Measurements from ENCODE around the gene CLEC4A. TPM values are rescaled to one million over a fixed set of nuclear protein-coding genes. Genes with fewer than 3 reads are reported as not detected.
"Not testable (repeated sequence)": the region's sequence is repeated elsewhere in the genome, so short reads cannot be mapped to it uniquely, and the experiment has no call there.

Gene CLEC4A
- total and polyA plus RNA-seq, 10 of the 15 experiments (the other 5 are each of a cell fraction or from before 2014, with no cell fraction given), result 0.62 to 2.1 (median 1.1) TPM

DNA sequence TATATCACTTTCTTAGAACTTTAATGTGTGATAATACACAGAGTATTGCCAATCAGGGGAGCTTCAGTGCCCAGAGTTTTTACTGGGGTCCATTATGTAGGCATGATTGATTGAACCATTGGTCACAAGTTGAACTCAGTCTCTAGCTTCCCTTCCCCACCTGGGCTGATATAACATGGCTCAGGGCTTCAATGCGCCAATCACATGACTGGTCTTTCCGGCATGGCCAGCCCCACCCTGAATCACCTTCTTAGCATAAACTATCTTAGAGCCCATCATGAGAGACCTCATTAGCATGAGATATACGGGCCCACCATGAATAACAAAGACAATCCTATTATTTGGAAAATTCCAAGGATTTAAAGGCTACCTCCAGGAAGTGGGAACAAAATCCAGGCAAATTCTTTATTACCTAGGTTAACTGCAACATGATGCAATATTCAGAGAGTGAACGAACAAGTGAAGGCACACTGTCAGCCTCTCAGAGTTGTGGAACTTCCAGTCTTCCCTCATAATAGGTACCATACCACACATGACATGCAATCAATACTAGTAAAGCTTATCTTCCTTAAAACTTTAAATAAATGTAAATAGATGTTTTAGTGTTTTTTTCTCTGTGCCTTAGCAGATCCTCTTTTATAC is 3.2 kb upstream of the CLEC4A start (continued):
- TF ChIP-seq SMAD5 (IDR thresholded peaks at IDR 0.05; ENCODE audit: low read depth), result no peak
- TF ChIP-seq, protein P1, sequence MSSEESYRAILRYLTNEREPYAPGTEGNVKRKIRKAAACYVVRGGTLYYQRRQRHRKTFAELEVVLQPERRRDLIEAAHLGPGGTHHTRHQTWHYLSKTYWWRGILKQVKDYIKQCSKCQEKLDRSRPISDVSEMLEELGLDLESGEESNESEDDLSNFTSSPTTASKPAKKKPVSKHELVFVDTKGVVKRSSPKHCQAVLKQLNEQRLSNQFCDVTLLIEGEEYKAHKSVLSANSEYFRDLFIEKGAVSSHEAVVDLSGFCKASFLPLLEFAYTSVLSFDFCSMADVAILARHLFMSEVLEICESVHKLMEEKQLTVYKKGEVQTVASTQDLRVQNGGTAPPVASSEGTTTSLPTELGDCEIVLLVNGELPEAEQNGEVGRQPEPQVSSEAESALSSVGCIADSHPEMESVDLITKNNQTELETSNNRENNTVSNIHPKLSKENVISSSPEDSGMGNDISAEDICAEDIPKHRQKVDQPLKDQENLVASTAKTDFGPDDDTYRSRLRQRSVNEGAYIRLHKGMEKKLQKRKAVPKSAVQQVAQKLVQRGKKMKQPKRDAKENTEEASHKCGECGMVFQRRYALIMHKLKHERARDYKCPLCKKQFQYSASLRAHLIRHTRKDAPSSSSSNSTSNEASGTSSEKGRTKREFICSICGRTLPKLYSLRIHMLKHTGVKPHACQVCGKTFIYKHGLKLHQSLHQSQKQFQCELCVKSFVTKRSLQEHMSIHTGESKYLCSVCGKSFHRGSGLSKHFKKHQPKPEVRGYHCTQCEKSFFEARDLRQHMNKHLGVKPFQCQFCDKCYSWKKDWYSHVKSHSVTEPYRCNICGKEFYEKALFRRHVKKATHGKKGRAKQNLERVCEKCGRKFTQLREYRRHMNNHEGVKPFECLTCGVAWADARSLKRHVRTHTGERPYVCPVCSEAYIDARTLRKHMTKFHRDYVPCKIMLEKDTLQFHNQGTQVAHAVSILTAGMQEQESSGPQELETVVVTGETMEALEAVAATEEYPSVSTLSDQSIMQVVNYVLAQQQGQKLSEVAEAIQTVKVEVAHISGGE (CRISPR knock-in tag; IDR thresholded peaks at IDR 0.05), result no peak
- TF ChIP-seq RFX5 (IDR thresholded peaks at IDR 0.05; ENCODE audit: low read depth, low read length), result no peak

DNA sequence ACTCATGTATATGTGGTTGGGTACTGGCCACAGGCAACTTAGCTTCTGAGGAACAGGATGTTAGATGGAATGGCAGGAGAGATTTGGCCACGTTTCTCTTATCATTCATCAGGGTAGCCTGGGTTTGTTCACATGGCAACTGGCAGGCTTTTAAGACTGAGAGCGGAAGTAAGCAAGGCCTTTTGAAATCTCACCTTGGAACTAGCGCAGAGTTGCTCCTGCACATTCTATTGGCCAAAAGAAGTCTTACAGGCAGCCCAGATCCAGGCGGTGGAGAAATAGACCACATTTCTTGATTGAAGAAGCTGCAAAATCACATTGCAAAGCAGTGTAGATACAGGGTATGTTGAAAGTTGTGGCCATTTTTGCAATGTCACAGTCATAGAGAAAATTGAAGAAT is 3.7 kb downstream of the CLEC4A start:
- POLR2A ChIA-PET, result no interaction called here
- in situ Hi-C loops (cut with MboI) (no loop called here), intact Hi-C loops (cut with micrococcal nuclease; ENCODE audit: unreplicated experiment) (no loop called here)
- no peaks in the 10 kb centered on the region for H3K9me3 ChIP-seq (replicated peaks; ENCODE audit: control insufficient read depth, insufficient read depth, low read length)
- no peak overlapping the region for H2AFZ ChIP-seq (ENCODE audit: control insufficient read depth, low read depth, low read length)
- H3K4me3 ChIP-seq, result no peak overlapping the region
- BruUV-seq (replicated peaks), result no TSS peak
- no peaks in the 10 kb centered on the region for H3K79me2 ChIP-seq (ENCODE audit: control insufficient read depth, insufficient read depth, low read length)
- H3K4me2 ChIP-seq (ENCODE audit: control insufficient read depth, insufficient read depth), result no peak overlapping the region
- SMC1A ChIA-PET (ENCODE audit: uncharacterized antibody, unreplicated experiment), result no interaction called here
- no peaks in the 10 kb centered on the region for H4K20me1 ChIP-seq (ENCODE audit: control insufficient read depth, insufficient read depth)
- H3K27me3 ChIP-seq (replicated peaks in 1 of 2; ENCODE audit: control insufficient read depth in 2 of 2, insufficient read depth in 2 of 2, low read length in 1 of 2), result no peaks in the 10 kb centered on the region
- H3K27ac ChIP-seq (ENCODE audit: control insufficient read depth, insufficient read depth), result no peak overlapping the region
- RAD21 ChIA-PET (ENCODE audit: unreplicated experiment), result no interaction called here
- H3K9ac ChIP-seq (ENCODE audit: control insufficient read depth, insufficient read depth, low read length), result no peak overlapping the region
- ATAC-seq (no peak), DNase-seq (ENCODE audit: low read depth, low spot score) (no peak), FAIRE-seq (no peak)
- TF ChIP-seq SREBF2 (IDR thresholded peaks at IDR 0.05; ENCODE audit: low read length) (no peak), ASH2L (IDR thresholded peaks at IDR 0.05; ENCODE audit: borderline replicate concordance, low read depth) (no peak)
- CTCF ChIA-PET, result interaction anchor here (1.0 to 1.1 kb wide), 2 partner anchors 9 to 13 kb away, joined by 3 read pairs; no protein-coding TSS in a partner anchor
- 73% methylated on average over 4 of the region's 4 CpGs for WGBS (ENCODE audit: insufficient coverage, insufficient replicate concordance, low lambda C conversion rate, missing lambda C conversion rate)
- no peaks in the 10 kb centered on the region for H3K36me3 ChIP-seq (ENCODE audit: control insufficient read depth in 2 of 2, insufficient read depth in 2 of 2, low read length in 1 of 2)
- H3K4me1 ChIP-seq (ENCODE audit: control insufficient read depth, insufficient read depth, low read length), result peaks cover 6% of the 10 kb centered on the region; the same call in 1 of the 2 replicates

DNA sequence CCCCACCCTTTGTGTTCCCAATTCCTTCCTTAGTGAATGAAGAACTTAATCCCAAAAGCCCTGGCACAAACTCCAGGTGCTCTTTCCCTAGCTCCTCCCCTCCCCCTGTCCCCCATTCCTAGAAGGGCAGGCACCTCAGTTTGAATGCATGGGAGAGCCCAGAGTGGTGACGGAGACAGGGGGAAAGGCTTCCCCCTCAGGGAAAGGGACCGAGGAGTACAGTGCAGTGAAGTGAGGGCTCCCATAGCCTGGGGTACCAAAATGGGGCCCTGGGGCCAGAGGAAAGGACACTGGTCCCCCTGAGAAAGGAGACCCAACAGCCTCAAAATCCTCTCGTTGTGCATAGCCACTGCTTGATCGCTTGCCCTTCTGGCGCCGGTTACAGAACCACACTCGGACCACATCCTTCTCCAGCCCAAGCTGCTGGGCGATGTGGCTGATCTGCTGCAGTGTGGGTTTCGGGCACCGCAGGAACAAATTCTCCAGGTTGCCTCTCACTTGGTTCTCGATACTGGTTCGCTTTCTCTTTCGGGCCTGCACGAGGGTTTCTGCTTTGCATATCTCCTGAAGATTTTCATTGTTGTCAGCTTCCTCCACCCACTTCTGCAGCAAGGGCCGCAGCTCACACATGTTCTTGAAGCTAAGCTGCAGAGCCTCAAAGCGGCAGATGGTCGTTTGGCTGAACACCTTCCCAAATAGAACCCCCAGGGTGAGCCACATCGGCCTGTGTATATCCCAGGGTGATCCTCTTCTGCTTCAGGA is 10.4 kb downstream of the CLEC4A start:
- H4K20me1 ChIP-seq (ENCODE audit: control insufficient read depth, insufficient read depth); H3K4me2 ChIP-seq (ENCODE audit: control insufficient read depth, insufficient read depth); H3K4me1 ChIP-seq (ENCODE audit: control insufficient read depth, insufficient read depth, low read length); BruUV-seq (replicated peaks); H3K4me3 ChIP-seq; CTCF ChIA-PET; in situ Hi-C loops (cut with MboI); H3K9ac ChIP-seq (ENCODE audit: control insufficient read depth, insufficient read depth, low read length); H3K36me3 ChIP-seq (ENCODE audit: control insufficient read depth in 2 of 2, insufficient read depth in 2 of 2, low read length in 1 of 2); H2AFZ ChIP-seq (ENCODE audit: control insufficient read depth, low read depth, low read length); H3K27ac ChIP-seq (ENCODE audit: control insufficient read depth, insufficient read depth); intact Hi-C loops (cut with micrococcal nuclease; ENCODE audit: unreplicated experiment); H3K79me2 ChIP-seq (ENCODE audit: control insufficient read depth, insufficient read depth, low read length); H3K27me3 ChIP-seq (replicated peaks in 1 of 2; ENCODE audit: control insufficient read depth in 2 of 2, insufficient read depth in 2 of 2, low read length in 1 of 2); ATAC-seq; POLR2A ChIA-PET; RAD21 ChIA-PET (ENCODE audit: unreplicated experiment); SMC1A ChIA-PET (ENCODE audit: uncharacterized antibody, unreplicated experiment); FAIRE-seq; DNase-seq (ENCODE audit: low read depth, low spot score); H3K9me3 ChIP-seq (replicated peaks; ENCODE audit: control insufficient read depth, insufficient read depth, low read length): not testable (repeated sequence)
- 83% methylated on average over 12 of the region's 18 CpGs for WGBS (ENCODE audit: insufficient coverage, insufficient replicate concordance, low lambda C conversion rate, missing lambda C conversion rate)
